HEK293 (cell line): Measurements from ENCODE around the gene HDAC10.

Experiments
- CTCF ChIA-PET: fragments of 350-600 bp; formaldehyde crosslinking; extraction: SDS; loops from one replicate; lab custom pipeline; 2021; ENCODE audit warnings: antibody characterized with exemption; lab: Yijun Ruan, JAX
- POLR2A ChIA-PET: fragments of 300-600 bp; formaldehyde crosslinking; extraction: SDS; loops from one replicate; lab custom pipeline; 2020; ENCODE audit warnings: antibody characterized with exemption, inconsistent platforms; lab: Yijun Ruan, JAX
- H3K27ac ChIP-seq: fragments of 200-500 bp; sonication (Bioruptor generic); 2 replicates; pipeline ENCODE4 v1.5.1; 2014; ENCODE audit warnings: low read depth, low read length, control low read depth, inconsistent platforms; ENCODE audit errors: extremely low read depth
- H3K36me3 ChIP-seq, 2 experiments: fragments of 200-500 bp in 1 of 2; sonication (Bioruptor generic) in 1 of 2; 1 replicate in 1 of 2; 2 replicates in 1 of 2; pipeline ENCODE4 v1.5.1; 2014 to 2017; ENCODE audit warnings: inconsistent platforms in 2 of 2, low read length in 2 of 2; ENCODE audit not compliant: control insufficient read depth in 2 of 2, insufficient read depth in 1 of 2
- H3K4me1 ChIP-seq: fragments of 200-500 bp; sonication (Bioruptor generic); 2 replicates; pipeline ENCODE4 v1.5.1; 2014; ENCODE audit warnings: mild to moderate bottlenecking, low read length, inconsistent platforms; ENCODE audit not compliant: control insufficient read depth, insufficient read depth
- H3K4me3 ChIP-seq: 2 replicates; pipeline ENCODE4 v1.5.1; 2011; ENCODE audit warnings: low read depth, mild to moderate bottlenecking, control low read depth, low read length, moderate library complexity
- H3K9me3 ChIP-seq: fragments of 200-500 bp; sonication (Bioruptor generic); 2 replicates; pipeline ENCODE4 v1.5.1; 2014; ENCODE audit warnings: low read depth, low read length, inconsistent platforms; ENCODE audit not compliant: control insufficient read depth, insufficient read depth
- BCL11B ChIP-seq: fragments of 450-650 bp; formaldehyde crosslinking; IDR thresholded peaks from 2 replicates; pipeline ENCODE4 v1.5.1; 2016; ENCODE audit warnings: low read depth, missing biosample characterization, missing genetic modification characterization
- EGR2 ChIP-seq: fragments of 450-650 bp; formaldehyde crosslinking; IDR thresholded peaks from 2 replicates; pipeline ENCODE4 v1.5.1; 2016; ENCODE audit warnings: low read depth, missing biosample characterization, missing genetic modification characterization
- GLIS1 ChIP-seq: fragments of 450-650 bp; formaldehyde crosslinking; IDR thresholded peaks from 2 replicates; pipeline ENCODE4 v1.5.1; 2016; ENCODE audit warnings: missing biosample characterization, missing genetic modification characterization
- GLIS2 ChIP-seq: fragments of 450-650 bp; formaldehyde crosslinking; IDR thresholded peaks from 2 replicates; pipeline ENCODE4 v1.5.1; 2016; ENCODE audit warnings: missing biosample characterization, missing genetic modification characterization
- HOXC10 ChIP-seq: sonication (generic); formaldehyde crosslinking; IDR thresholded peaks from 2 replicates; pipeline ENCODE4 v1.8.1; 2023; ENCODE audit warnings: mild to moderate bottlenecking, missing genetic modification reagents
- KLF10 ChIP-seq: fragments of 450-650 bp; IDR thresholded peaks from 2 replicates; pipeline ENCODE4 v1.5.1; 2018; ENCODE audit warnings: missing biosample characterization, mild to moderate bottlenecking, missing genetic modification characterization
- KLF8 ChIP-seq: fragments of 450-650 bp; formaldehyde crosslinking; IDR thresholded peaks from 2 replicates; pipeline ENCODE4 v1.5.1; 2016; ENCODE audit warnings: missing biosample characterization, missing genetic modification characterization
- SP2 ChIP-seq: fragments of 450-650 bp; formaldehyde crosslinking; IDR thresholded peaks from 2 replicates; pipeline ENCODE4 v1.5.1; 2016; ENCODE audit warnings: missing biosample characterization, missing genetic modification characterization
- SP3 ChIP-seq: fragments of 450-650 bp; formaldehyde crosslinking; IDR thresholded peaks from 2 replicates; pipeline ENCODE4 v1.5.1; 2016; ENCODE audit warnings: missing biosample characterization, missing genetic modification characterization
- YY1 ChIP-seq: fragments of 450-650 bp; formaldehyde crosslinking; IDR thresholded peaks from 2 replicates; pipeline ENCODE4 v1.5.1; 2018; ENCODE audit warnings: missing biosample characterization, missing genetic modification characterization
- YY2 ChIP-seq: fragments of 450-650 bp; formaldehyde crosslinking; IDR thresholded peaks from 2 replicates; pipeline ENCODE4 v1.5.1; 2016; ENCODE audit warnings: missing biosample characterization, missing genetic modification characterization
- ZBTB7A ChIP-seq: fragments of 450-650 bp; formaldehyde crosslinking; IDR thresholded peaks from 2 replicates; pipeline ENCODE4 v1.5.1; 2016; ENCODE audit warnings: low read depth, missing biosample characterization, missing genetic modification characterization
- ZFHX2 ChIP-seq: fragments of 450-650 bp; formaldehyde crosslinking; conservative IDR thresholded peaks from 2 replicates; pipeline ENCODE4 v1.5.1; 2016; ENCODE audit warnings: missing biosample characterization, missing genetic modification characterization
- ZNF248 ChIP-seq: fragments of 450-650 bp; formaldehyde crosslinking; IDR thresholded peaks from 2 replicates; pipeline ENCODE4 v1.5.1; 2017; ENCODE audit warnings: missing biosample characterization, missing genetic modification characterization
- ZNF266 ChIP-seq: fragments of 450-650 bp; formaldehyde crosslinking; IDR thresholded peaks from 2 replicates; pipeline ENCODE4 v1.5.1; 2016; ENCODE audit warnings: missing biosample characterization, missing genetic modification characterization, low read depth
- ZNF335 ChIP-seq: fragments of 450-650 bp; formaldehyde crosslinking; conservative IDR thresholded peaks from 2 replicates; pipeline ENCODE4 v1.5.1; 2016; ENCODE audit warnings: missing biosample characterization, missing genetic modification characterization
- ZNF423 ChIP-seq: fragments of 450-650 bp; formaldehyde crosslinking; IDR thresholded peaks from 2 replicates; pipeline ENCODE4 v1.5.1; 2016; ENCODE audit warnings: missing biosample characterization, missing genetic modification characterization
- ZNF48 ChIP-seq: fragments of 450-650 bp; formaldehyde crosslinking; IDR thresholded peaks from 2 replicates; pipeline ENCODE4 v1.5.1; 2016; ENCODE audit warnings: missing biosample characterization, missing genetic modification characterization
- ZNF510 ChIP-seq: fragments of 450-650 bp; formaldehyde crosslinking; IDR thresholded peaks from 2 replicates; pipeline ENCODE4 v1.5.1; 2018; ENCODE audit warnings: mild to moderate bottlenecking, missing genetic modification characterization, missing biosample characterization; ENCODE audit not compliant: insufficient replicate concordance
- ZNF521 ChIP-seq: fragments of 450-650 bp; formaldehyde crosslinking; IDR thresholded peaks from 2 replicates; pipeline ENCODE4 v1.5.1; 2017; ENCODE audit warnings: missing biosample characterization, mild to moderate bottlenecking, missing genetic modification characterization
- ZNF529 ChIP-seq: fragments of 450-650 bp; formaldehyde crosslinking; IDR thresholded peaks from 2 replicates; pipeline ENCODE4 v1.5.1; 2017; ENCODE audit warnings: missing genetic modification characterization, missing biosample characterization; ENCODE audit not compliant: insufficient replicate concordance
- ZNF670 ChIP-seq: fragments of 450-650 bp; formaldehyde crosslinking; IDR thresholded peaks from 2 replicates; pipeline ENCODE4 v1.5.1; 2016; ENCODE audit warnings: missing biosample characterization, missing genetic modification characterization, low read depth
- ZNF677 ChIP-seq: fragments of 450-650 bp; IDR thresholded peaks from 2 replicates; pipeline ENCODE4 v1.5.0; 2018; ENCODE audit warnings: missing biosample characterization, mild to moderate bottlenecking, missing genetic modification characterization, moderate library complexity
- ZNF837 ChIP-seq: fragments of 450-650 bp; formaldehyde crosslinking; IDR thresholded peaks from 2 replicates; pipeline ENCODE4 v1.5.1; 2016; ENCODE audit warnings: missing biosample characterization, missing genetic modification characterization
- ZSCAN30 ChIP-seq: fragments of 450-650 bp; IDR thresholded peaks from 2 replicates; pipeline ENCODE4 v1.5.1; 2018; ENCODE audit warnings: missing biosample characterization, mild to moderate bottlenecking, missing genetic modification characterization, moderate library complexity
- TF ChIP-seq, protein P1 (sequence below): fragments of 450-650 bp; formaldehyde crosslinking; optimal IDR thresholded peaks from 2 replicates; pipeline ENCODE3; 2016; ENCODE audit warnings: missing biosample characterization, mild to moderate bottlenecking, missing genetic modification characterization
- TF ChIP-seq, protein P2 (sequence below): fragments of 450-650 bp; formaldehyde crosslinking; IDR thresholded peaks from 2 replicates; pipeline ENCODE4 v1.5.1; 2016; ENCODE audit warnings: missing biosample characterization, missing genetic modification characterization

HDAC10 gene

GRCh38 chr22:50200461-50201190 is 50.4 kb downstream of the HDAC10 start, which contains the start of gene SELENOO:
SELENOO (plus strand) TSS chr22:50201011; CDS start chr22:50201037, 26 bp downstream.
- peak within 1 kb of the TSS; percentile 89 for H3K27ac ChIP-seq
- H3K9me3 ChIP-seq: no peaks in the 10 kb centered on the region
- H3K4me3 ChIP-seq: peak within 1 kb of the TSS; percentile 68
- H3K4me1 ChIP-seq: peaks cover 5% of the 10 kb centered on the region; the same call in 1 of the 2 replicates
- TF ChIP-seq ZNF423 (tag by site-specific recombination) (peak; percentile 61; the same call in 1 of the 2 replicates), ZNF48 (tag by site-specific recombination) (no peak), ZNF677 (0 out of 2 replicates have a peak, but pooled peaks have one; percentile 35), YY1 (tag by site-specific recombination) (peak; percentile 29; the same call in 1 of the 2 replicates), BCL11B (no peak), ZNF248 (no peak), ZFHX2 (tag by site-specific recombination) (peak; percentile 57; the same call in 1 of the 2 replicates), ZNF521 (tag by site-specific recombination) (no peak), KLF8 (tag by site-specific recombination) (peak; percentile 60), GLIS1 (peak; percentile 37; the same call in 1 of the 2 replicates), EGR2 (tag by site-specific recombination) (peak; percentile 32; the same call in 1 of the 2 replicates), SP3 (peak; percentile 89), SP2 (tag by site-specific recombination) (peak; percentile 93), ZBTB7A (tag by site-specific recombination) (peak; percentile 83; the same call in 1 of the 2 replicates), ZNF529 (tag by site-specific recombination) (no peak), GLIS2 (tag by site-specific recombination) (peak; percentile 48; the same call in 1 of the 2 replicates), ZSCAN30 (tag by site-specific recombination) (0 out of 2 replicates have a peak, but pooled peaks have one; percentile 53), ZNF837 (tag by site-specific recombination) (no peak), YY2 (0 out of 2 replicates have a peak, but pooled peaks have one; percentile 13), ZNF266 (tag by site-specific recombination) (no peak), ZNF510 (tag by site-specific recombination) (no peak), KLF10 (tag by site-specific recombination) (peak; percentile 44; the same call in 1 of the 2 replicates), ZNF670 (tag by site-specific recombination) (no peak), ZNF335 (tag by site-specific recombination) (0 out of 2 replicates have a peak, but pooled peaks have one; percentile 7), HOXC10 (CRISPR knock-in tag) (0 out of 2 replicates have a peak, but pooled peaks have one; percentile 7)
- TF ChIP-seq, protein P1, sequence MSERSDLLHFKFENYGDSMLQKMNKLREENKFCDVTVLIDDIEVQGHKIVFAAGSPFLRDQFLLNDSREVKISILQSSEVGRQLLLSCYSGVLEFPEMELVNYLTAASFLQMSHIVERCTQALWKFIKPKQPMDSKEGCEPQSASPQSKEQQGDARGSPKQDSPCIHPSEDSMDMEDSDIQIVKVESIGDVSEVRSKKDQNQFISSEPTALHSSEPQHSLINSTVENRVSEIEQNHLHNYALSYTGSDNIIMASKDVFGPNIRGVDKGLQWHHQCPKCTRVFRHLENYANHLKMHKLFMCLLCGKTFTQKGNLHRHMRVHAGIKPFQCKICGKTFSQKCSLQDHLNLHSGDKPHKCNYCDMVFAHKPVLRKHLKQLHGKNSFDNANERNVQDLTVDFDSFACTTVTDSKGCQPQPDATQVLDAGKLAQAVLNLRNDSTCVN (tag by site-specific recombination): peak; percentile 76
- TF ChIP-seq, protein P2, sequence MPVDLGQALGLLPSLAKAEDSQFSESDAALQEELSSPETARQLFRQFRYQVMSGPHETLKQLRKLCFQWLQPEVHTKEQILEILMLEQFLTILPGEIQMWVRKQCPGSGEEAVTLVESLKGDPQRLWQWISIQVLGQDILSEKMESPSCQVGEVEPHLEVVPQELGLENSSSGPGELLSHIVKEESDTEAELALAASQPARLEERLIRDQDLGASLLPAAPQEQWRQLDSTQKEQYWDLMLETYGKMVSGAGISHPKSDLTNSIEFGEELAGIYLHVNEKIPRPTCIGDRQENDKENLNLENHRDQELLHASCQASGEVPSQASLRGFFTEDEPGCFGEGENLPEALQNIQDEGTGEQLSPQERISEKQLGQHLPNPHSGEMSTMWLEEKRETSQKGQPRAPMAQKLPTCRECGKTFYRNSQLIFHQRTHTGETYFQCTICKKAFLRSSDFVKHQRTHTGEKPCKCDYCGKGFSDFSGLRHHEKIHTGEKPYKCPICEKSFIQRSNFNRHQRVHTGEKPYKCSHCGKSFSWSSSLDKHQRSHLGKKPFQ: no peak
- TF ChIP-seq, all 188 proteins: peak for 17
- ChIA-PET CTCF (interaction anchor here (2.3 kb wide), 1 partner anchor 10 kb away, joined by 5 read pairs; no protein-coding TSS in a partner anchor), POLR2A (interaction anchor here (1.0 to 1.2 kb wide), 2 partner anchors 9 to 10 kb away, joined by 4 to 8 read pairs; no protein-coding TSS in a partner anchor)
- H3K36me3 ChIP-seq: peaks cover 20 to 64% of the 10 kb centered on the region in 2 experiments
